Ishikawa (cell line): ENCODE measurements around the gene NUP214.

Experiments
- CEBPB ChIP-seq: IDR thresholded peaks from 2 replicates; pipeline ENCODE4 v1.6.1; 2012
- CREB1 ChIP-seq: IDR thresholded peaks from 2 replicates; pipeline ENCODE4 v1.6.1; 2012; ENCODE audit warnings: low read depth
- EGR1 ChIP-seq: IDR thresholded peaks from 2 replicates; pipeline ENCODE4 v1.6.1; 2012
- EP300 ChIP-seq: IDR thresholded peaks from 2 replicates; pipeline ENCODE4 v1.6.1; 2012; ENCODE audit warnings: borderline replicate concordance
- FOXM1 ChIP-seq: IDR thresholded peaks from 2 replicates; pipeline ENCODE4 v1.6.1; 2012; ENCODE audit warnings: low read depth, borderline replicate concordance
- NFIC ChIP-seq: IDR thresholded peaks from 2 replicates; pipeline ENCODE4 v1.6.1; 2012
- RAD21 ChIP-seq: IDR thresholded peaks from 2 replicates; pipeline ENCODE4 v1.6.1; 2012; ENCODE audit warnings: low read depth
- TAF1 ChIP-seq: IDR thresholded peaks from 2 replicates; pipeline ENCODE4 v1.6.1; 2012; ENCODE audit warnings: low read depth, mild to moderate bottlenecking
- TCF12 ChIP-seq: IDR thresholded peaks from 2 replicates; pipeline ENCODE4 v1.6.1; 2012; ENCODE audit warnings: low read depth
- TEAD4 ChIP-seq: IDR thresholded peaks from 2 replicates; pipeline ENCODE4 v1.6.1; 2012
- YY1 ChIP-seq: IDR thresholded peaks from 2 replicates; pipeline ENCODE4 v1.6.1; 2012; ENCODE audit warnings: low read depth
- ZBTB7A ChIP-seq: IDR thresholded peaks from 2 replicates; pipeline ENCODE4 v1.6.1; 2012; ENCODE audit warnings: low read depth
- TF ChIP-seq, protein P1 (sequence below): IDR thresholded peaks from 2 replicates; pipeline ENCODE4 v1.6.1; 2012
- TF ChIP-seq, protein P2 (sequence below): IDR thresholded peaks from 2 replicates; pipeline ENCODE4 v1.6.1; 2012
- TF ChIP-seq, protein P3 (sequence below): IDR thresholded peaks from 2 replicates; pipeline ENCODE4 v1.6.1; 2012; ENCODE audit warnings: low read depth, mild to moderate bottlenecking

The NUP214 gene

DNA sequence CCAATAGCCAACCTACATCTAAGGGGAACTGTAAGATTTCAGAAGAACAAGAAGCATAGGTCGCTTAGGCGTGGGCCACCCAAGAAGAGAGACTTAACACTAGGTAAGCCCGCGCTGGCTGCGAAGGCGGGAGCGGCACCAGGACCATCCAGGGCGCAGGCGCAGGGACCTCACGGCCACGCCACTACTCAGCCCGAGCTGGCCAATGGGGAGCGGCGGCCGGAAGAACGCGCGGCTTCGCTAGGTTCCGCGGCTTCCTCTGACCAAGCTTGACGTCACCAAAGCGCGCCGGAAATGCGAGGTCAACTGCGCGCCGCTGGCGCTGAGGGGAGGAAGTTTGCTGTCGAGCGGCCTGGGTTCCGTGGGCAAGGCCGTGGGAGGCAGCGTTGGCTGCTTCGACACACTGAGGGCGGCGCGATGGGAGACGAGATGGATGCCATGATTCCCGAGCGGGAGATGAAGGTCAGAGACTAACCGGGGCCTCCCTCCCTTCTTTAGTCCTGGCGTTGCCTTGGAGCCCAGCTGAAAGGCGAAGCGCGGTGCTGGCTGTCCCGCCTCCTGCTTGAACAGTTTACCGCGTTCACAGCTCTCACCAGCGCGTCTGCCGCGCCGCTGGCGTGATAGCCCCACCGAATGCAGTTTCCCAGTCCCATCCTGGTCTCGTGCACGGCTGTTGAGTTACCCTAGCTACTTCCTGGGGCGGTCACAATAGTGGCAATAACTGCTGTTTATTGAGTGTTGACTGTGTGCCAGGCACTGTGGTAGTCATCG is at the start of gene NUP214:
Gene NUP214, plus strand, starts transcription at position 299 of the 771 bp plus-strand sequence. Its CDS starts 119 bp downstream, at position 418.
- peak; percentile 16; the same call in 1 of the 2 replicates for TF ChIP-seq TEAD4
- TF ChIP-seq, protein P1, sequence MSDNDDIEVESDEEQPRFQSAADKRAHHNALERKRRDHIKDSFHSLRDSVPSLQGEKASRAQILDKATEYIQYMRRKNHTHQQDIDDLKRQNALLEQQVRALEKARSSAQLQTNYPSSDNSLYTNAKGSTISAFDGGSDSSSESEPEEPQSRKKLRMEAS = peak; percentile 90
- TF ChIP-seq, protein P2, sequence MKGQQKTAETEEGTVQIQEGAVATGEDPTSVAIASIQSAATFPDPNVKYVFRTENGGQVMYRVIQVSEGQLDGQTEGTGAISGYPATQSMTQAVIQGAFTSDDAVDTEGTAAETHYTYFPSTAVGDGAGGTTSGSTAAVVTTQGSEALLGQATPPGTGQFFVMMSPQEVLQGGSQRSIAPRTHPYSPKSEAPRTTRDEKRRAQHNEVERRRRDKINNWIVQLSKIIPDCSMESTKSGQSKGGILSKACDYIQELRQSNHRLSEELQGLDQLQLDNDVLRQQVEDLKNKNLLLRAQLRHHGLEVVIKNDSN = peak; percentile 42; the same call in 1 of the 2 replicates
- TF ChIP-seq RAD21 = no peak
- TF ChIP-seq TCF12 = peak; percentile 60
- TF ChIP-seq TAF1 = peak; percentile 92
- TF ChIP-seq, protein P3, sequence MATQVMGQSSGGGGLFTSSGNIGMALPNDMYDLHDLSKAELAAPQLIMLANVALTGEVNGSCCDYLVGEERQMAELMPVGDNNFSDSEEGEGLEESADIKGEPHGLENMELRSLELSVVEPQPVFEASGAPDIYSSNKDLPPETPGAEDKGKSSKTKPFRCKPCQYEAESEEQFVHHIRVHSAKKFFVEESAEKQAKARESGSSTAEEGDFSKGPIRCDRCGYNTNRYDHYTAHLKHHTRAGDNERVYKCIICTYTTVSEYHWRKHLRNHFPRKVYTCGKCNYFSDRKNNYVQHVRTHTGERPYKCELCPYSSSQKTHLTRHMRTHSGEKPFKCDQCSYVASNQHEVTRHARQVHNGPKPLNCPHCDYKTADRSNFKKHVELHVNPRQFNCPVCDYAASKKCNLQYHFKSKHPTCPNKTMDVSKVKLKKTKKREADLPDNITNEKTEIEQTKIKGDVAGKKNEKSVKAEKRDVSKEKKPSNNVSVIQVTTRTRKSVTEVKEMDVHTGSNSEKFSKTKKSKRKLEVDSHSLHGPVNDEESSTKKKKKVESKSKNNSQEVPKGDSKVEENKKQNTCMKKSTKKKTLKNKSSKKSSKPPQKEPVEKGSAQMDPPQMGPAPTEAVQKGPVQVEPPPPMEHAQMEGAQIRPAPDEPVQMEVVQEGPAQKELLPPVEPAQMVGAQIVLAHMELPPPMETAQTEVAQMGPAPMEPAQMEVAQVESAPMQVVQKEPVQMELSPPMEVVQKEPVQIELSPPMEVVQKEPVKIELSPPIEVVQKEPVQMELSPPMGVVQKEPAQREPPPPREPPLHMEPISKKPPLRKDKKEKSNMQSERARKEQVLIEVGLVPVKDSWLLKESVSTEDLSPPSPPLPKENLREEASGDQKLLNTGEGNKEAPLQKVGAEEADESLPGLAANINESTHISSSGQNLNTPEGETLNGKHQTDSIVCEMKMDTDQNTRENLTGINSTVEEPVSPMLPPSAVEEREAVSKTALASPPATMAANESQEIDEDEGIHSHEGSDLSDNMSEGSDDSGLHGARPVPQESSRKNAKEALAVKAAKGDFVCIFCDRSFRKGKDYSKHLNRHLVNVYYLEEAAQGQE = no peak
- TF ChIP-seq YY1 = no peak; the same call in 1 of the 2 replicates
- no peak for TF ChIP-seq EP300
- peak; percentile 100 for TF ChIP-seq CREB1
- TF ChIP-seq ZBTB7A = no peak
- peak; percentile 65; the same call in 1 of the 2 replicates for TF ChIP-seq NFIC
- TF ChIP-seq FOXM1 = no peak; the same call in 1 of the 2 replicates
- TF ChIP-seq EGR1 = peak; percentile 12; the same call in 1 of the 2 replicates
- TF ChIP-seq CEBPB = no peak

DNA sequence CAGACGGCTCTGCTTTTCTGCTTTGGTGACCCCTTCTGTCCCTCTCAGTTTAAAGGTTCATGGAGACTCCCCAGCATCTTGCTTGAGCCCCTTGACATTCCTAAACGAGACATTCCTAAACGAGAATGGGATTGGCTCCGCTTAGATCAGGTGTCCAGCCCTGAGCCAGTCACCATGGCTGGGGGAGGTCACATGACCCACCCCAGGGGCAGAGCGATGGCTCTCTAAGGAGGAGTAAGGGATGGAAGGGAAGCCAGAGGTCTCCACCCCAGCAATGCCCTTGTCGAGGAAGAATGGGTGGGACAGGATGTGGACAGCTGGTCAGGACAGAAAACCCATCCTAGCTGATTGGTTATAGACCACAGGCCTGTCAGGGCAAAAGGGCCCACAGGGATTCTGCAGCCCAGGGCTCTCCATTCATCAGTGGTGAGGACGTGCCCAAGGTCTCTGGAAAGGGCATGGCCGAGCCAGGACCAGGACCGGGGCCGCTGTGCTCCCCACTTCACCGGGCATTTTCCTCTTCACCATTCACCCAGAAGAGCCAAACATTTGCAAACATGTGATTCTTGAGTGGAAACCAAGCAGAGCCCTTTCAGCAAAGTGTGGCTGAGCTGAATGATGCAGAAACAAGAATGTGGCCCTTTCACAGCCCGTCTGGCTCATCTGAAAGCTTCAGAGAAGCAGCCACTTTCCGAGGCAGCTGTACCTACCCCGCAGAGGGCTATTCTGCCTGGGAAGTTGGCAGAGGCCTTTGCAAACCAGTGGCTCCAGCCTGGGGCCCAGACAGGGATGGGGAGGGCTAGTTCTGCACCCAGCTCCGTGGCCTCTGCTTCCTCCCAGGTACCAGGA is 48.8 kb upstream of the NUP214 start:
- TF ChIP-seq, protein P1 = no peak
- TF ChIP-seq TCF12 = no peak
- TF ChIP-seq, protein P2 = peak; percentile 74

DNA sequence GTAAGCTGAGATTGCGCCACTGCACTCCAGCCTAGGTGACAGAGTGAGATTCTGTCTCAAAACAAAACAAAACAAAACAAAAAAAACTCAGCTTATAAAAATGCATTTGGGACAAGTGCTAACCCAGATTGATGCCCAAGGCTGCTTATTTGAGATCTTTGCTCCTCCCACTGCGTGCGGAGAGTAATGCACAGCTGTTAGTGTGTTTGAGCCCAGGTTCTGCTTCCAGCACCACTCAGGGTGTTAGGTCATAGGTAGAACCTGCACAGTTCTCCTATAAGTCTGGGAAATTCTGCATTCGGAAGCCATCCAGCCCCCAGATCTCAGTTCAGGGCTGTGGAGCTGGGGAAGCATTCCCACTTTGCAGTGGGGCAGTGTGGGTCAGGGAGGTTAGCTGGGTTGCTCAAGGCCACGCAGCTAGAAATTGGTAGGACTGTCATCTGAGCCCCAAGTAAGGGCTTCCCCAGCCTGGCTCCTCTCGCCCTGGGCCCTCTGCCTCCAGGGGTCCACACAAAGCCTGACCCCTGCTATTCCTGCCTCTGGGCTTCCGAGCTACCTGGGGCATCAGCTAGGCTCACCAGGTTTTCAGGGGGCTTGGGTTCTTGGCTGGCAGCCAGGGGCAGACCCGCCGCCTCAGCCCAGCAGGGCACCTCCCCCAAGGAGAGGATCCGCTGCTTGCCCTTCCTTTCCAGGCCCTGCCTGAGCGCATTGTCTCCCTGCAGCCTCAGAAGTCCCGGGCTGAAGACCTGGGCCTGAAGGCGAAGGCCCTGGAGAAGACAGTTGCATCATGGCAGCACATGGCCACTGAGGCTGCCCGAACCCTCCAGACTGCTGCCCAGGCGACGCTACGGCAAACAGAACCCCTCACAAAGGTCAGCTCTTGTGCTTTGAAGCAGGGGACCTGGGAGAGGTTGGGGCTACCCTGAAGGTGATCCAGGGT is 46.7 kb upstream of the NUP214 start:
- no peak for TF ChIP-seq TAF1
- TF ChIP-seq, protein P1 = no peak
- no peak for TF ChIP-seq TCF12
- TF ChIP-seq EP300 = no peak
- TF ChIP-seq, protein P3 = no peak
- TF ChIP-seq FOXM1 = no peak
- TF ChIP-seq YY1 = no peak
- no peak for TF ChIP-seq EGR1
- TF ChIP-seq TEAD4 = no peak

DNA sequence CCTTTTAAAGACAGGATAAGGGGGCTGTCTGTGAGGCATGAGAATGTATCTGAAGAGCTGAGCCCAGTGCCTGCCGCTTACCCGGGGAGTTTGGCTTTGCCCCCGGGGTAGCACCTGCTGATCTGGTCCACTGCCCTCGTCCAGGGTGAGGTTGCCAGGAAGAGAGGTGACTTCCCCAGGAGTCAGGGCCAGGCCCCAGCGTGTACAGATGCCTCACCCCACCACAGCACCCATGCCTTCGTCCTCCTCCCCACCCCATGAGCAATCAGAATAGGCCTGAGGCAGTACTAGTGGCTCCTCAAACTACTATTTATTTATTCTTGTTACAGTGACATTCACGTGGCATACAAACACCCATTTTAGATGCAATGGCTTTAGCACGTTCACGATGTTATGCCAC is 44.8 kb upstream of the NUP214 start:
- TF ChIP-seq FOXM1 (no peak), TEAD4 (no peak), CREB1 (no peak), RAD21 (no peak), EP300 (no peak), ZBTB7A (no peak), TAF1 (no peak), YY1 (no peak), TCF12 (no peak), EGR1 (no peak), CEBPB (no peak), NFIC (no peak)
- TF ChIP-seq, protein P2 = no peak
- TF ChIP-seq, protein P1 = no peak
- TF ChIP-seq, protein P3 = no peak
